ENCODE results near the gene QTRT2. TPM values are rescaled to one million over a fixed set of nuclear protein-coding genes. Genes with fewer than 3 reads are reported as not detected.

Gene QTRT2
- total and polyA plus RNA-seq, 2 experiments from 2014 or later = 8.7 to 12.3 TPM

DNA sequence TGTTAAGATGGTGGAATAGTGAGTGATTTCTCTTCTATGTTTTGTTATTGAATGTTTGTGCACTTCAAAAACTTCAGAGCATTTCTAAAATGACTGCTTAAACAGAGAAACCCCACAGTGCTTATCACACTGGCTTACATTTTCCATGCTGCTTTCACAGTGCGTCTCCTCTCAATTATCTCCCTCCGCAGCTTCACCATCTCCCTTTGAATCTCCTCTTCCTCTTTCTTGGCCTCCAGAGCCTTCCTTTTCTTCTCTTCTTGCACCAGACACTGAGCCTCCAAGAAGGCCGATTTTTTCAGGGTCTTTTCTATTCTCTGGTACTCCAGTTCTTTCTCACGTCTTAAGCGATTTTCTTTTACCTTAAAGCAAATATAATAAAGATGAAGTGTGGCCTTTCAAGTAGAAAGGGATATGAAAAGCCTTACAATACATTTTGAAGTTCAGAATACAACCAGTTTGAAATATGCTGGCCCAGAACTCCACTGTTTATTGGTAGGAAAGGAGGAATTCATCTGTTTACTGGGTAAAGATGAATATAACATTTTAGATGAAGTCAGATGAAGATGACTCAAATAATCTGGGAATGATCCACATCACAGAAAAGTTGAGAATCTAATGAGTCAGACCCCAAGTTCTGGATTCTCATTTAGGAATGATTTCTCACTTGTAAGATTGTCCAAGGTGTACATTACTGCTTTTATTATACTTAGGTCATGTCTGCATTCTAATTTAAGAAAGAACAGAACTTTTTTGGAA is 21.6 kb upstream of the QTRT2 start:
- H3K36me3 ChIP-seq = no peaks in the 10 kb centered on the region
- no peaks in the 10 kb centered on the region for H3K4me1 ChIP-seq (ENCODE audit: low read depth)
- H3K27me3 ChIP-seq = no peaks in the 10 kb centered on the region
- H3K4me3 ChIP-seq = no peak overlapping the region
- H3K9me3 ChIP-seq (ENCODE audit: low read depth) = no peaks in the 10 kb centered on the region
- TF ChIP-seq, protein P1, sequence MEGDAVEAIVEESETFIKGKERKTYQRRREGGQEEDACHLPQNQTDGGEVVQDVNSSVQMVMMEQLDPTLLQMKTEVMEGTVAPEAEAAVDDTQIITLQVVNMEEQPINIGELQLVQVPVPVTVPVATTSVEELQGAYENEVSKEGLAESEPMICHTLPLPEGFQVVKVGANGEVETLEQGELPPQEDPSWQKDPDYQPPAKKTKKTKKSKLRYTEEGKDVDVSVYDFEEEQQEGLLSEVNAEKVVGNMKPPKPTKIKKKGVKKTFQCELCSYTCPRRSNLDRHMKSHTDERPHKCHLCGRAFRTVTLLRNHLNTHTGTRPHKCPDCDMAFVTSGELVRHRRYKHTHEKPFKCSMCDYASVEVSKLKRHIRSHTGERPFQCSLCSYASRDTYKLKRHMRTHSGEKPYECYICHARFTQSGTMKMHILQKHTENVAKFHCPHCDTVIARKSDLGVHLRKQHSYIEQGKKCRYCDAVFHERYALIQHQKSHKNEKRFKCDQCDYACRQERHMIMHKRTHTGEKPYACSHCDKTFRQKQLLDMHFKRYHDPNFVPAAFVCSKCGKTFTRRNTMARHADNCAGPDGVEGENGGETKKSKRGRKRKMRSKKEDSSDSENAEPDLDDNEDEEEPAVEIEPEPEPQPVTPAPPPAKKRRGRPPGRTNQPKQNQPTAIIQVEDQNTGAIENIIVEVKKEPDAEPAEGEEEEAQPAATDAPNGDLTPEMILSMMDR (IDR thresholded peaks at IDR 0.05; ENCODE audit: low read depth, low read length) = no peak
- H3K27ac ChIP-seq = no peak overlapping the region
- no peak for DNase-seq (ENCODE audit: low read depth in 1 of 2, low spot score in 1 of 2)

- no peaks in the 10 kb centered on the region for H3K9me3 ChIP-seq (ENCODE audit: low read depth)
- no peaks in the 10 kb centered on the region for H3K27me3 ChIP-seq
- H3K4me1 ChIP-seq (ENCODE audit: low read depth) = no peaks in the 10 kb centered on the region
- TF ChIP-seq, protein P1 (IDR thresholded peaks at IDR 0.05; ENCODE audit: low read depth, low read length) = no peak
- no peak overlapping the region for H3K27ac ChIP-seq
- no peaks in the 10 kb centered on the region for H3K36me3 ChIP-seq
- H3K4me3 ChIP-seq = no peak overlapping the region
- DNase-seq (ENCODE audit: low read depth in 1 of 2, low spot score in 1 of 2) = no peak
These were observed 20.6 kb upstream of the QTRT2 start for GRCh38 chr3:114035896-114036295.

DNA sequence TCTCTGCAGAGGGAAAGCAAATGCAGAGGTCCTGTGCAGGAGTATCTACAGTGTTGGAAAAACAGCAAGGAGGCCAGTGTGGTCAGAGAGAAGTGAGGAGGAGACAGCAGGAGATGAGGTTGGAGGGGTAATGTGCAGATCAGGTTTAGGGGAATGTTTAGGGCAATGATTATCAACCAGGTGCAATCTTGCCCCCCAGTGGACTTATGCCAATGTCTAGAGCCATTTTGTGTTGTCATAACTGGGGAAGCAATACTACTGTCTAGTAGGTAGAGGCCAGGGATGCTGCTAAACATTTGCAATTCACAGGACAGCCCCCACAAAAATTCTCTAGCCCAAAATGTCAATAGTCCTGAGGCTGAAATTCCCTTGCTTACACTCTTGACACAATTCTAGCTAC is 13.3 kb upstream of the QTRT2 start:
- H3K4me1 ChIP-seq (ENCODE audit: low read depth) = no peaks in the 10 kb centered on the region
- H3K27me3 ChIP-seq = no peaks in the 10 kb centered on the region
- H3K27ac ChIP-seq = no peak overlapping the region
- H3K9me3 ChIP-seq (ENCODE audit: low read depth) = no peaks in the 10 kb centered on the region
- TF ChIP-seq, protein P1 (IDR thresholded peaks at IDR 0.05; ENCODE audit: low read depth, low read length) = no peak
- no peak overlapping the region for H3K4me3 ChIP-seq
- no peaks in the 10 kb centered on the region for H3K36me3 ChIP-seq
- DNase-seq (ENCODE audit: low read depth in 1 of 2, low spot score in 1 of 2) = no peak

DNA sequence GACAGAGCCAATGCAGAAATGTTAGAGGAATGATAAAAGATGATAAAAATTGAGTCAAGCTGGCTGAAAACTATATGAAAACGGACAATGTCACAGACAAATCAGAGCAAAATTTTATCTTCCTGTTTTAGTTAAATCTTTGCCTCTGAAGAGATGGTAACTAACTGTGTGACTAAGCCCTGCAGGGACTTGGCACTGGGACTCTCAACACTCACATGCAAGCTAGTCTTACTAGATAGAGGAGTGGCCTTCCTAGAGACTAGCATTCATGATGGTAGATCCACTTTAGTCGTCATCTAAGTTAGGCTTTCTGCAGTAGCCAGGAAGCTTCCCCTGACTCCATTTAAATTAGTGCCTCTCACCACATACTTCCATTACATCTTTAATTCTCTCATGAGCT is 4.3 kb upstream of the QTRT2 start:
- no peaks in the 10 kb centered on the region for H3K27me3 ChIP-seq
- DNase-seq (ENCODE audit: low read depth in 1 of 2, low spot score in 1 of 2) = no peak
- no peak overlapping the region for H3K4me3 ChIP-seq
- no peaks in the 10 kb centered on the region for H3K36me3 ChIP-seq
- H3K27ac ChIP-seq = no peak overlapping the region
- H3K4me1 ChIP-seq (ENCODE audit: low read depth) = no peaks in the 10 kb centered on the region
- H3K9me3 ChIP-seq (ENCODE audit: low read depth) = no peaks in the 10 kb centered on the region
- TF ChIP-seq, protein P1 (IDR thresholded peaks at IDR 0.05; ENCODE audit: low read depth, low read length) = no peak

DNA sequence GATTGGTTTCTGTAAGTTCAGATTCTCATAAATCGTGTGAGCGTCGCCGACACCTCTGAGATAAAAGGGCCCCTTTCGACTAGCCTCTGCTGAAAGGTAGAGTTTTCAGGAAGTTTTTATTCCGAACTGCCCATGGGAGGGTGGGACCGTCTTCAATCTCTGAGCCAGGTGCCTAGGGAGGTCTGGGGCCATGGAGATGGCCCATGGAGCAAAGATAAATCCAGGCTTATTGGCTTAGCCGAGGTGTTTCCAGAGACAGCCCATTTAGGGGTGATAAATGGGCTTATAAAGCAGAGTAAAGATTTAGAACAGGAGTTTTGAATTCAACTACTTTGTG is 442 bp downstream of the QTRT2 start:
- Histone ChIP-seq H3K36me3 (no peaks in the 10 kb centered on the region), H3K27me3 (no peaks in the 10 kb centered on the region), H3K4me1 (ENCODE audit: low read depth) (peaks cover 7% of the 10 kb centered on the region), H3K4me3 (peak overlapping the region; percentile 69), H3K9me3 (ENCODE audit: low read depth) (no peaks in the 10 kb centered on the region), H3K27ac (peak overlapping the region; percentile 52)
- TF ChIP-seq, protein P1 (IDR thresholded peaks at IDR 0.05; ENCODE audit: low read depth, low read length) = no peak
- no peak for DNase-seq (ENCODE audit: low read depth in 1 of 2, low spot score in 1 of 2)
